GM12878 (cell line): ENCODE results near the gene TMPRSS6. TPM values are rescaled to one million over a fixed set of nuclear protein-coding genes. Genes with fewer than 3 reads are reported as not detected.

Experiments used
- ATAC-seq: fragments of 200-7000 bp; cut with Tn5 transposase; 3 replicates; pipeline ENCODE4 v1.9.1; 2020; ENCODE audit warnings: mild to moderate bottlenecking, moderate library complexity
- BruUV-seq: library from RNA; stranded (reverse); fragments of 400-500 nt; replicated peaks from 2 replicates; lab custom pipeline; 2021; lab: Mats Ljungman, UMichigan
- CTCF ChIA-PET: fragments of 300-600 bp; sonication (Branson Sonifier 250); formaldehyde crosslinking; extraction: SDS; loops from one replicate; lab custom pipeline; 2021; ENCODE audit warnings: inconsistent platforms; lab: Yijun Ruan, JAX
- POLR2A ChIA-PET: fragments of 350-600 bp; formaldehyde crosslinking; extraction: SDS; loops from one replicate; lab custom pipeline; 2021; ENCODE audit warnings: inconsistent platforms; lab: Charles Lee
- RAD21 ChIA-PET: fragments of 300-600 bp; sonication (Branson Sonifier 250); formaldehyde crosslinking; loops from one replicate; lab custom pipeline; 2023; ENCODE audit warnings: antibody characterized with exemption; ENCODE audit not compliant: unreplicated experiment; lab: Charles Lee
- SMC1A ChIA-PET: fragments of 300-600 bp; sonication (Branson Sonifier 250); formaldehyde crosslinking; loops from one replicate; lab custom pipeline; 2023; ENCODE audit not compliant: unreplicated experiment, uncharacterized antibody; lab: Charles Lee
- DNase-seq: peaks from one replicate; pipeline ENCODE4 v3.0.0-alpha.2; 2011; ENCODE audit warnings: low read depth, low spot score
- FAIRE-seq: peaks from 3 replicates; lab custom pipeline; 2011; peaks lifted over from hg19 to GRCh38; lab: Jason Lieb, UNC
- H2AFZ ChIP-seq: 2 replicates; pipeline ENCODE4 v1.6.0; 2011; ENCODE audit warnings: low read depth, low read length, control low read depth; ENCODE audit not compliant: control insufficient read depth
- H3K27ac ChIP-seq: 2 replicates; pipeline ENCODE4 v1.5.1; 2011; ENCODE audit warnings: control low read depth; ENCODE audit not compliant: control insufficient read depth, insufficient read depth
- H3K27me3 ChIP-seq, 2 experiments: replicated peaks in 1 of 2; 2 replicates each; pipeline versions ENCODE4 v1.6.0 to v1.6.1; 2011; ENCODE audit warnings: low read length in 1 of 2; ENCODE audit not compliant: control insufficient read depth in 2 of 2, insufficient read depth in 2 of 2
- H3K36me3 ChIP-seq, 2 experiments: 2 replicates each; pipeline ENCODE4 v1.5.1; 2011; ENCODE audit warnings: low read length in 1 of 2; ENCODE audit not compliant: control insufficient read depth in 2 of 2, insufficient read depth in 2 of 2
- H3K4me1 ChIP-seq: 2 replicates; pipeline ENCODE4 v1.6.1; 2011; ENCODE audit warnings: mild to moderate bottlenecking, low read length, moderate library complexity, mixed read lengths; ENCODE audit not compliant: control insufficient read depth, insufficient read depth
- H3K4me2 ChIP-seq: 2 replicates; pipeline ENCODE4 v1.6.0; 2011; ENCODE audit warnings: control low read depth; ENCODE audit not compliant: control insufficient read depth, insufficient read depth
- H3K4me3 ChIP-seq: fragments of 200-600 bp; sonication (generic); 2 replicates; pipeline ENCODE4 v1.5.1; 2016
- H3K79me2 ChIP-seq: 2 replicates; pipeline ENCODE4 v1.6.0; 2011; ENCODE audit warnings: low read length; ENCODE audit not compliant: control insufficient read depth, insufficient read depth
- H3K9ac ChIP-seq: 2 replicates; pipeline ENCODE4 v1.8.0; 2011; ENCODE audit warnings: low read length, control low read depth, mixed read lengths; ENCODE audit not compliant: control insufficient read depth, insufficient read depth
- H3K9me3 ChIP-seq: replicated peaks from 3 replicates; pipeline ENCODE4 v1.5.1; 2011; ENCODE audit warnings: mild to moderate bottlenecking, low read length; ENCODE audit not compliant: control insufficient read depth, insufficient read depth
- H4K20me1 ChIP-seq: 2 replicates; pipeline ENCODE4 v1.6.0; 2011; ENCODE audit not compliant: control insufficient read depth, insufficient read depth
- CBFB ChIP-seq: IDR thresholded peaks from 2 replicates; pipeline ENCODE4 v1.6.1; 2016; ENCODE audit warnings: antibody characterized with exemption, low read depth
- CBX5 ChIP-seq: sonication (generic); IDR thresholded peaks from 2 replicates; pipeline ENCODE4 v1.6.1; 2016; ENCODE audit warnings: low read depth, moderate library complexity, mild to moderate bottlenecking, inconsistent platforms
- FOS ChIP-seq: IDR thresholded peaks from 3 replicates; pipeline ENCODE4 v1.6.1; 2011; ENCODE audit warnings: borderline replicate concordance; ENCODE audit not compliant: insufficient read length; ENCODE audit errors: extremely low read depth
- IRF3 ChIP-seq: fragments of 450-650 bp; IDR thresholded peaks from 2 replicates; pipeline ENCODE4 v1.6.1; 2014; ENCODE audit warnings: mild to moderate bottlenecking
- KDM1A ChIP-seq: fragments of 200-600 bp; sonication (generic); IDR thresholded peaks from 2 replicates; pipeline ENCODE4 v1.6.1; 2016; ENCODE audit warnings: borderline replicate concordance
- KLF5 ChIP-seq: fragments of 450-650 bp; IDR thresholded peaks from 2 replicates; pipeline ENCODE4 v1.6.1; 2014; ENCODE audit warnings: mild to moderate bottlenecking; ENCODE audit not compliant: partially characterized antibody
- MYB ChIP-seq: fragments of 150-350 bp; IDR thresholded peaks from 2 replicates; pipeline ENCODE4 v1.6.1; 2014; ENCODE audit warnings: mild to moderate bottlenecking, low read depth, low read length, borderline replicate concordance
- POLR2AphosphoS2 ChIP-seq: IDR thresholded peaks from 2 replicates; pipeline ENCODE4 v1.6.1; 2011; ENCODE audit warnings: low read depth, mild to moderate bottlenecking, low read length, improper control_type of control experiment, moderate library complexity
- SPI1 ChIP-seq: IDR thresholded peaks from 2 replicates; pipeline ENCODE4 v1.6.1; 2011; ENCODE audit warnings: low read depth, mild to moderate bottlenecking, low read length, moderate library complexity, borderline replicate concordance; ENCODE audit not compliant: insufficient read depth
- TCF3 ChIP-seq: IDR thresholded peaks from 2 replicates; pipeline ENCODE4 v1.6.1; 2012; ENCODE audit warnings: low read depth, mild to moderate bottlenecking, low read length, borderline replicate concordance; ENCODE audit not compliant: insufficient read depth
- ZNF274 ChIP-seq: IDR thresholded peaks from one replicate; pipeline ENCODE4 v1.8.0; 2011; ENCODE audit not compliant: insufficient read length, insufficient read depth
- WGBS: methylation state at CpG from one replicate; pipeline ENCODE4 v1.1.6; 2016; ENCODE audit warnings: low lambda C conversion rate; ENCODE audit not compliant: insufficient replicate concordance, insufficient coverage; ENCODE audit errors: missing lambda C conversion rate; 5-methylcytosine and 5-hydroxymethylcytosine counted together
- in situ Hi-C: fragments of 300-500 bp; cut with MboI; formaldehyde crosslinking; loops from 9 replicates; pipeline ENCODE4 v1.14.3; 2018; ENCODE audit warnings: mixed read lengths
- intact Hi-C: fragments of 100-400 bp; cut with micrococcal nuclease; formaldehyde crosslinking; loops from one replicate; pipeline ENCODE4 v1.14.2; 2022; ENCODE audit not compliant: unreplicated experiment
- polyA plus RNA-seq, 11 experiments: library from polyadenylated mRNA; depleted of rRNA in 4 of 11; unstranded in 6 of 11; stranded (reverse) in 5 of 11; fragments of >200 nt; fragmentation: Nextera tagmentation in 4 of 11; fragmentation: Illumina TruSeq in 1 of 11; extraction: Ambion mirVana in 4 of 11; extraction: Trizol in 1 of 11; gene quantifications; 1 replicate in 1 of 11; 2 replicates in 10 of 11; pipeline versions ENCODE4 v1.2.1 to v1.2.3, GENCODE V29; 2011 to 2016; ENCODE audit warnings: inconsistent platforms in 2 of 11, missing spikeins in 2 of 11, low read depth in 1 of 11
- total RNA-seq, 4 experiments: library from RNA; depleted of rRNA in 3 of 4; stranded (reverse); fragments of >200 nt in 3 of 4; fragmentation: Illumina TruSeq in 1 of 4; extraction: Trizol in 1 of 4; gene quantifications; 2 replicates each; pipeline versions ENCODE4 v1.2.1 to v1.2.3, GENCODE V29; 2013 to 2021

TMPRSS6 gene
- total and polyA plus RNA-seq, 10 of the 15 experiments (the other 5 are each of a cell fraction or from before 2014, with no cell fraction given) = 0.06 to 0.69 (median 0.19) TPM; not detected in 6

- RAD21 ChIA-PET = no interaction called here
- FAIRE-seq = no peak
- Histone ChIP-seq H3K36me3 (no peaks in the 10 kb centered on the region), H4K20me1 (no peaks in the 10 kb centered on the region), H3K4me2 (no peak overlapping the region), H3K9ac (no peak overlapping the region), H3K27ac (no peak overlapping the region)
- intact Hi-C loops = no loop called here
- CTCF ChIA-PET = interaction anchor here (1.2 to 1.7 kb wide), 2 partner anchors 54 to 72 kb away, joined by 3 to 4 read pairs; no protein-coding TSS in a partner anchor
- POLR2A ChIA-PET = no interaction called here
- SMC1A ChIA-PET = no interaction called here
- TF ChIP-seq FOS = no peak
- no peak for TF ChIP-seq SPI1
- TF ChIP-seq CBX5 = no peak
- no peak for TF ChIP-seq TCF3
- TF ChIP-seq POLR2AphosphoS2 = no peak
- TF ChIP-seq KDM1A = no peak
- no peak for TF ChIP-seq MYB
- no peak for TF ChIP-seq ZNF274
- TF ChIP-seq CBFB = no peak
- no peak for TF ChIP-seq IRF3
- no peak for TF ChIP-seq KLF5
- TF ChIP-seq, all 136 proteins: peak for 0
- Histone ChIP-seq H3K9me3 (no peaks in the 10 kb centered on the region), H3K4me3 (no peak overlapping the region), H3K79me2 (no peaks in the 10 kb centered on the region), H3K4me1 (no peaks in the 10 kb centered on the region), H3K27me3 (peaks cover 1 to 5% of the 10 kb centered on the region in 2 experiments; a peak in 3 of 4 replicates), H2AFZ (no peak overlapping the region)
- in situ Hi-C loops = no loop called here
- WGBS = 0% methylated on average over 1 of the region's 1 CpG
- no peak for ATAC-seq
- no peak for DNase-seq
- no TSS peak for BruUV-seq
Observed at GRCh38 chr22:37094239-37094638, 15.3 kb downstream of the TMPRSS6 start.
